Activated CD4-positive, alpha-beta T cell treated with anti-CD3 and anti-CD28 coated beads, Interleukin-2, amount 50 U/mL, for 48 hours (primary cell): Measurements from ENCODE around the gene ZNF425.
"Not testable (repeated sequence)": the region's sequence is repeated elsewhere in the genome, so short reads cannot be mapped to it uniquely, and the experiment has no call there.

Experiments
- DNase-seq, 2 experiments: peaks; one replicate each; pipeline ENCODE4 v3.0.0-alpha.2; 2020

The ZNF425 gene

GRCh38 chr7:149071641-149072437 is 54.3 kb downstream of the ZNF425 start:
- peak; percentile 48 to 66 for DNase-seq

- no peak for DNase-seq
Measured at GRCh38 chr7:149071182-149071635, 54.9 kb downstream of the ZNF425 start.

GRCh38 chr7:149070372-149071125 is 55.6 kb downstream of the ZNF425 start:
- no peak for DNase-seq

- no peak for DNase-seq
Measured at GRCh38 chr7:149067869-149068268, 58.3 kb downstream of the ZNF425 start.

GRCh38 chr7:149063476-149063875 is 62.6 kb downstream of the ZNF425 start:
- no peak for DNase-seq

- not testable (repeated sequence) for DNase-seq
Measured at GRCh38 chr7:149062217-149062899, 63.8 kb downstream of the ZNF425 start.

- DNase-seq = no peak
Measured at GRCh38 chr7:149060156-149060555, 66.0 kb downstream of the ZNF425 start.

- DNase-seq = no peak
Measured at GRCh38 chr7:149053885-149054284, 72.2 kb downstream of the ZNF425 start.

GRCh38 chr7:149053384-149053783 is 72.7 kb downstream of the ZNF425 start:
- no peak for DNase-seq
